A549 (cell line): Measurements from ENCODE around the gene LILRB3. TPM values are rescaled to one million over a fixed set of nuclear protein-coding genes. Genes with fewer than 3 reads are reported as not detected.

ENCODE experiments used
- ATAC-seq, 2 experiments: fragments of 200-7000 bp in 1 of 2; fragments of >200 bp in 1 of 2; cut with Nextera tagmentation in 1 of 2; cut with Tn5 transposase in 1 of 2; 3 replicates each; pipeline versions ENCODE4 v1.8.0 to v1.9.1; 2018 to 2020; ENCODE audit warnings: mild to moderate bottlenecking in 1 of 2, moderate library complexity in 1 of 2
- CTCF ChIA-PET: fragments of 300-600 bp; sonication (Branson Sonifier 250); formaldehyde crosslinking; extraction: SDS; loops from one replicate; lab custom pipeline; 2021; ENCODE audit warnings: antibody characterized with exemption, inconsistent platforms; lab: Yijun Ruan, JAX
- POLR2A ChIA-PET: fragments of 350-600 bp; formaldehyde crosslinking; extraction: SDS; loops from one replicate; lab custom pipeline; 2021; ENCODE audit warnings: antibody characterized with exemption, inconsistent platforms; lab: Yijun Ruan, JAX
- DNase-seq, 2 experiments: peaks; one replicate each; pipeline versions ENCODE4 v3.0.0 to v3.0.0-alpha.2; 2011 to 2016; ENCODE audit warnings: low read depth in 1 of 2, low spot score in 1 of 2
- FAIRE-seq: peaks from 2 replicates; lab custom pipeline; 2011; peaks lifted over from hg19 to GRCh38; lab: Jason Lieb, UNC
- H3K27ac ChIP-seq, 2 experiments: fragments of >200 bp; sonication (Bioruptor Twin); formaldehyde crosslinking; 3 replicates each; pipeline ENCODE4 v1.5.1; 2016 to 2017
- H3K4me1 ChIP-seq: fragments of >200 bp; sonication (Bioruptor Twin); formaldehyde crosslinking; 3 replicates; pipeline ENCODE4 v1.6.1; 2016
- H3K4me2 ChIP-seq: fragments of >200 bp; sonication (Bioruptor Twin); formaldehyde crosslinking; 3 replicates; pipeline ENCODE4 v1.6.1; 2016
- H3K4me3 ChIP-seq: fragments of >200 bp; sonication (Bioruptor Twin); formaldehyde crosslinking; 3 replicates; pipeline ENCODE4 v1.5.1; 2016
- H3K9me3 ChIP-seq: fragments of >200 bp; sonication (Bioruptor Twin); formaldehyde crosslinking; 3 replicates; pipeline ENCODE4 v1.6.1; 2016
- ATOH8 ChIP-seq: fragments of 250-450 bp; sonication (Bioruptor Pico); IDR thresholded peaks from 2 replicates; pipeline ENCODE4 v1.5.0; 2020; ENCODE audit warnings: low read depth, mild to moderate bottlenecking, moderate library complexity
- CBX2 ChIP-seq: fragments of 200-600 bp; sonication (generic); IDR thresholded peaks from 2 replicates; pipeline ENCODE4 v1.6.1; 2016; ENCODE audit warnings: low read depth, mild to moderate bottlenecking, borderline replicate concordance
- CHD4 ChIP-seq: fragments of 200-600 bp; sonication (generic); IDR thresholded peaks from 2 replicates; pipeline ENCODE4 v1.6.1; 2016; ENCODE audit warnings: antibody characterized with exemption, mild to moderate bottlenecking, borderline replicate concordance
- E2F6 ChIP-seq: IDR thresholded peaks from 2 replicates; pipeline ENCODE4 v1.6.1; 2012; ENCODE audit warnings: low read depth, borderline replicate concordance
- EHF ChIP-seq: fragments of 250-450 bp; sonication (Bioruptor Pico); IDR thresholded peaks from 2 replicates; pipeline ENCODE4 v1.5.0; 2020; ENCODE audit warnings: mild to moderate bottlenecking
- EP300 ChIP-seq, 2 experiments: fragments of >200 bp; sonication (Bioruptor Twin); formaldehyde crosslinking; IDR thresholded peaks; 2 replicates in 1 of 2; 3 replicates in 1 of 2; pipeline ENCODE4 v1.6.1; 2016 to 2017
- GATA3 ChIP-seq: IDR thresholded peaks from 2 replicates; pipeline ENCODE4 v1.6.1; 2012; ENCODE audit warnings: borderline replicate concordance
- HEYL ChIP-seq: fragments of 250-450 bp; sonication (Bioruptor Pico); IDR thresholded peaks from 2 replicates; pipeline ENCODE4 v1.8.0; 2021; ENCODE audit warnings: mild to moderate bottlenecking, moderate library complexity
- HOXA7 ChIP-seq: fragments of 250-450 bp; sonication (Bioruptor Pico); IDR thresholded peaks from 2 replicates; pipeline ENCODE4 v1.5.0; 2020; ENCODE audit warnings: mild to moderate bottlenecking, moderate library complexity
- HOXB13 ChIP-seq: fragments of 250-450 bp; sonication (Bioruptor Pico); IDR thresholded peaks from 2 replicates; pipeline ENCODE4 v1.5.0; 2020; ENCODE audit warnings: low read depth, mild to moderate bottlenecking, moderate library complexity
- KDM1A ChIP-seq: fragments of 200-600 bp; sonication (generic); IDR thresholded peaks from 2 replicates; pipeline ENCODE4 v1.6.1; 2016; ENCODE audit warnings: low read depth, mild to moderate bottlenecking
- KDM5A ChIP-seq: fragments of 200-600 bp; sonication (generic); IDR thresholded peaks from 2 replicates; pipeline ENCODE4 v1.6.1; 2016; ENCODE audit warnings: antibody characterized with exemption, mild to moderate bottlenecking
- MAFK ChIP-seq: fragments of 450-650 bp; IDR thresholded peaks from 2 replicates; pipeline ENCODE4 v1.6.1; 2014; ENCODE audit not compliant: partially characterized antibody
- MAX ChIP-seq: IDR thresholded peaks from 2 replicates; pipeline ENCODE4 v1.6.1; 2012
- POLR2AphosphoS2 ChIP-seq: conservative IDR thresholded peaks from 2 replicates; pipeline ENCODE4 v1.6.1; 2012; ENCODE audit warnings: low read length, improper control_type of control experiment, inconsistent platforms
- RFX5 ChIP-seq: fragments of 450-650 bp; IDR thresholded peaks from 2 replicates; pipeline ENCODE4 v1.7.1; 2014; ENCODE audit warnings: antibody characterized with exemption, mild to moderate bottlenecking, moderate library complexity
- TFCP2L1 ChIP-seq: fragments of 250-450 bp; sonication (Bioruptor Pico); IDR thresholded peaks from 2 replicates; pipeline ENCODE4 v1.5.0; 2021; ENCODE audit warnings: mild to moderate bottlenecking
- USF2 ChIP-seq: fragments of 450-650 bp; IDR thresholded peaks from 2 replicates; pipeline ENCODE4 v1.6.1; 2014; ENCODE audit warnings: antibody characterized with exemption
- ZC3H11A ChIP-seq: fragments of 450-650 bp; IDR thresholded peaks from 2 replicates; pipeline ENCODE4 v1.6.1; 2014; ENCODE audit warnings: antibody characterized with exemption, mild to moderate bottlenecking
- ZFP36 ChIP-seq: fragments of 450-650 bp; IDR thresholded peaks from 2 replicates; pipeline ENCODE4 v1.6.1; 2014; ENCODE audit warnings: borderline replicate concordance; ENCODE audit not compliant: partially characterized antibody
- WGBS: methylation state at CpG from one replicate; pipeline ENCODE4 v1.1.6; 2017; ENCODE audit errors: missing lambda C conversion rate; 5-methylcytosine and 5-hydroxymethylcytosine counted together
- polyA plus RNA-seq, 4 experiments: library from polyadenylated mRNA; depleted of rRNA in 3 of 4; stranded (reverse); fragments of >200 nt; fragmentation: RNase III in 1 of 4; extraction: RNeasy Plus Mini Kit Qiagen cat#74134 plus additional on column Dnase treatment in 1 of 4; gene quantifications; 2 replicates in 3 of 4; 3 replicates in 1 of 4; pipeline ENCODE4 v1.2.3, GENCODE V29; 2011 to 2017

LILRB3 gene
- polyA plus RNA-seq, 2 of the 4 experiments (the other 2 are of a cell fraction): not detected

GRCh38 chr19:54257116-54257480, 34.3 kb upstream of the LILRB3 start, which contains the start of gene LILRB5:
Gene LILRB5, minus strand, starts transcription at chr19:54257273. Its CDS starts 80 bp downstream, at chr19:54257193.
- WGBS: 17% methylated on average over 9 of the region's 9 CpGs

GRCh38 chr19:54256250-54257115, 33.7 kb upstream of the LILRB3 start:
- Histone ChIP-seq H3K4me3 (no peak overlapping the region), H3K4me1 (no peaks in the 10 kb centered on the region), H3K4me2 (no peak overlapping the region), H3K9me3 (no peaks in the 10 kb centered on the region), H3K27ac (no peak overlapping the region)
- 22% methylated on average over 19 of the region's 19 CpGs for WGBS
- DNase-seq: no peak
- ATAC-seq: peak; percentile 9 to 35; a peak in 3 of 6 replicates
- CTCF ChIA-PET: interaction anchor here (1.0 to 1.8 kb wide), 2 partner anchors 10 kb away, joined by 4 to 22 read pairs; no protein-coding TSS in a partner anchor
- FAIRE-seq: no peak
- TF ChIP-seq HOXA7 (CRISPR knock-in tag) (no peak), MAX (no peak), KDM5A (no peak), GATA3 (no peak), HEYL (CRISPR knock-in tag) (no peak), TFCP2L1 (CRISPR knock-in tag) (no peak), ATOH8 (CRISPR knock-in tag) (no peak), RFX5 (no peak), ZC3H11A (no peak), E2F6 (no peak)
- POLR2A ChIA-PET: no interaction called here

More at GRCh38 chr19:54257116-54257480, 34.3 kb upstream of the LILRB3 start, which contains the start of gene LILRB5:
- Histone ChIP-seq H3K4me2 (no peak within 1 kb of the TSS), H3K4me3 (no peak within 1 kb of the TSS), H3K9me3 (no peaks in the 10 kb centered on the region), H3K27ac (no peak within 1 kb of the TSS), H3K4me1 (no peaks in the 10 kb centered on the region)
- FAIRE-seq (no peak), DNase-seq (no peak), ATAC-seq (peak; percentile 5 to 22; a peak in 2 of 6 replicates)
- CTCF ChIA-PET: interaction anchor here (0.6 to 1.8 kb wide), 7 partner anchors 9 to 89 kb away, joined by 3 to 22 read pairs (median 3); no protein-coding TSS in a partner anchor
- POLR2A ChIA-PET: no interaction called here
- TF ChIP-seq MAFK: no peak
- no peak for TF ChIP-seq HOXB13 (CRISPR knock-in tag)
- no peak for TF ChIP-seq TFCP2L1 (CRISPR knock-in tag)
- no peak for TF ChIP-seq CHD4
- TF ChIP-seq POLR2AphosphoS2: no peak
- TF ChIP-seq KDM1A: no peak
- no peak for TF ChIP-seq USF2
- TF ChIP-seq, all 56 proteins: peak for 0

GRCh38 chr19:54255105-54255775, 32.4 kb upstream of the LILRB3 start:
- DNase-seq (no peak), ATAC-seq (no peak), FAIRE-seq (no peak)
- WGBS: 18% methylated on average over 16 of the region's 26 CpGs
- H3K4me2 ChIP-seq: no peak overlapping the region
- H3K27ac ChIP-seq: no peak overlapping the region
- ChIA-PET POLR2A (no interaction called here), CTCF (interaction anchor here (0.7 to 1.0 kb wide), 2 partner anchors 11 to 659 kb away, joined by 3 to 4 read pairs; no protein-coding TSS in a partner anchor)
- no peak overlapping the region for H3K4me3 ChIP-seq
- no peak for TF ChIP-seq KDM5A
- TF ChIP-seq EHF (CRISPR knock-in tag): no peak
- TF ChIP-seq CBX2: no peak
- TF ChIP-seq ZFP36: no peak
- no peak for TF ChIP-seq KDM1A
- TF ChIP-seq EP300 (IDR thresholded peaks at IDR 0.05): no peak
- no peak for TF ChIP-seq MAFK
- H3K4me1 ChIP-seq: no peaks in the 10 kb centered on the region
- H3K9me3 ChIP-seq: no peaks in the 10 kb centered on the region
